HG03558 (cell line): Measurements from ENCODE around the gene ATG101.

Experiments
- ATAC-seq: cut with Tn5 transposase; IDR thresholded peaks from one replicate; pipeline ENCODE4 v1.9.1; 2021; ENCODE audit warnings: moderate number of reproducible peaks; ENCODE audit not compliant: unreplicated experiment; ENCODE audit errors: extremely low read depth

Gene ATG101

DNA sequence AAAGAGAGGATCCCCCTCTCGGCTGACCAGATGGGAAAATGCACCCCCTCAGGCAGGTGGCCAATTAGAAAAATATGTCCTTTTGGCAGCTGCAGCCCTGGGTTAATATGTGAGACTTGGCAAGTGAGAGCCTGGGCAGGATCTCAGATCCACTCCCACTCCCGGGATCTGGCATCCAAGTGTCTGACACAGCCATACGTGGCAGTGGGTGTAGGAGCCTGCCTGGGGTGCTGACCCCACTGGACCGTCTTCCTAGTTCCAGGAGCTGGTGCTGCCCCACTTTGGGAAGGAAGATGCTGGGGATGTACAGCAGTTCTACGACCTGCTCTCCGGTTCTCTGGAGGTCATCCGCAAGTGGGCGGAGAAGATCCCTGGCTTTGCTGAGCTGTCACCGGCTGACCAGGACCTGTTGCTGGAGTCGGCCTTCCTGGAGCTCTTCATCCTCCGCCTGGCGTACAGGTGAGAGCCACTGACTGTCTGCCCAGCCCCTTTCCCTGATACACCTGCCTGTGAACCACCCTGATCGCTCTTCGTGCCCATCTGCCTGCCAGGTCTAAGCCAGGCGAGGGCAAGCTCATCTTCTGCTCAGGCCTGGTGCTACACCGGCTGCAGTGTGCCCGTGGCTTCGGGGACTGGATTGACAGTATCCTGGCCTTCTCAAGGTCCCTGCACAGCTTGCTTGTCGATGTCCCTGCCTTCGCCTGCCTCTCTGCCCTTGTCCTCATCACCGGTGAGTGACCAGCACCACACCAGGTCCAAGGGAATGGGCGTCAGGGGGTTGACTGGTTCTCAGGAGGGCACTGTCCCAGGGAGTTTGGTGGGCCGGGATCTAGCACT lies 12.8 kb upstream of the ATG101 start:
- no peak for ATAC-seq

DNA sequence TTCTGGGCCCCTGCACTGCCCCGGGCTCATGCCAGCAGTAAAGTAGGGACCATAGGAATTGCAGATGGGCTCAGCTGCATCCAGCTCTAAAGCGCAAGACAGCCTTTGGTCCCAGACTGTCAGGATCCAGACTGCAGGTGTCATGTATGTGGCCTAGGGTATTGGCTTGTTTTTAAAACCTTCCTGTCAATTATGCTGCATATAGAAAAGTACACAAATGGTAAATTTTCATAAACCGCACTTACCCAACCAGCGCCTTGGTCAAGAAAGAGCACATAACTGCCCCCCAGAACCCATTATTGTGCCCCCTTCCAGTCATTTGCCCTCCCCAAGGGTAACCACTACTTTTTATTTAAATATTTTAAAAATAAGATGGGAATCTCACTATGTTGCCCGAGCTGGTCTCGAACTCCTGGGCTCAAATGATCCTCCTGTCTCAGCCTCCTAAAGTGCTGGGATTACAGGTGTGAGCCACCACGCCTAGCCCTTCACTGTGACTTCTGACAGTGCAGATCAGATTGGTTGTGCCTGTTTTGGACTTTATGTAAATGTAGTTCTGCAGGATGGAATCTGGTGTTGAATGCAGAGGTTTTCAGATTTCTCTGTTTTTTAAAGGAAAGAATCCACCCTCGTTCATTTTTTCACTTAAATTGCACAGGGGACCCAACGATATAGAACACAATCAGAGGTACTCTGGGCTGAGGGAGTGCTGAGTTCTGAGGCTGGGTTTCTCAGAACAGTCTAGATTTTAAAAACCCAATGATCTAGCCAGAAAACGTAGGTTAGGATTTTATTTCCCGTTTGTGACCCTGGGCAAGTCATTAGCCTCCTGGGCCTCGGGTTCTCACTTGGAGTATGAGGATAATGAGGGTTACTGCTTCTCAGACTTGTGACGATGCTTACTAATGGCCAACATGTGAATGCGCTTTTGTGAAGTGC lies 11.9 kb upstream of the ATG101 start:
- no peak for ATAC-seq

DNA sequence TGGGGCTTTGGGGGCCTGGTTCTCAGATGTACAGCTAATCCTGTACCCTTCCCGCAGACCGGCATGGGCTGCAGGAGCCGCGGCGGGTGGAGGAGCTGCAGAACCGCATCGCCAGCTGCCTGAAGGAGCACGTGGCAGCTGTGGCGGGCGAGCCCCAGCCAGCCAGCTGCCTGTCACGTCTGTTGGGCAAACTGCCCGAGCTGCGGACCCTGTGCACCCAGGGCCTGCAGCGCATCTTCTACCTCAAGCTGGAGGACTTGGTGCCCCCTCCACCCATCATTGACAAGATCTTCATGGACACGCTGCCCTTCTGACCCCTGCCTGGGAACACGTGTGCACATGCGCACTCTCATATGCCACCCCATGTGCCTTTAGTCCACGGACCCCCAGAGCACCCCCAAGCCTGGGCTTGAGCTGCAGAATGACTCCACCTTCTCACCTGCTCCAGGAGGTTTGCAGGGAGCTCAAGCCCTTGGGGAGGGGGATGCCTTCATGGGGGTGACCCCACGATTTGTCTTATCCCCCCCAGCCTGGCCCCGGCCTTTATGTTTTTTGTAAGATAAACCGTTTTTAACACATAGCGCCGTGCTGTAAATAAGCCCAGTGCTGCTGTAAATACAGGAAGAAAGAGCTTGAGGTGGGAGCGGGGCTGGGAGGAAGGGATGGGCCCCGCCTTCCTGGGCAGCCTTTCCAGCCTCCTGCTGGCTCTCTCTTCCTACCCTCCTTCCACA lies 11.0 kb upstream of the ATG101 start:
- ATAC-seq = no peak

- ATAC-seq = no peak
Observed at GRCh38 chr12:52059582-52060497, 9.9 kb upstream of the ATG101 start.

DNA sequence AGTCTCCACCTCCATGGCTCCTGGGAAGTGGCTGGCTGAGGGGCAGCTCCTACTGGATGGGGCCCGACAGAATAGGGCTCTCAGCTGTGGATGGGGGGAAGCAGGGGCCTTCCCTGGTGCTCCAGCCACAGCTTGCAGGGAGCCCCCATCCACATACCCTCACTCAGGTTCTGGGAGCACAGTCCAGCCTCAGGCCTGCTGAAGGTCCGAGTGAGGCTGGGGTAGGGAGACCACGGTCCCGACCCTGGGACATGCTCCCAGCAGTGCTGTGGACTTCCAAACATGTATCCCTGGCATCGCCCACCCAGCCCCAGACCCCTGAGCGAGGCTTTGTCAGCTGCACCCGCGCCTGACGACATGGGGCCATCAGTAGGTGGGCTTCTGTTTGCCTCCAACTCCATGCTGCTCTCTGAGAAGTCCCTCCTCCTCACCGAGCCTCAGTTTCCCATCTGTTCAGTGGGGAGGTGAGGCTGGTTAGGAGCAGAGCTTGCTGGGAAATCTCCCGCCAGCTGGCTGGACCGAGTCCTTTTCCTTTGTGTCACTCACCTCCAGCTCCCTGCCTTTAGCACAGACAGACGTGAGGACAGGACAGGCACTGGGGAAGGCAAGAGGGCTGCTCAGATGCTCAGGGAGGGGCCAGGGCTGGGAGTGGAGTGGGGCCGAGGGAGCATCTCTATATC lies 9.1 kb upstream of the ATG101 start:
- ATAC-seq = no peak

DNA sequence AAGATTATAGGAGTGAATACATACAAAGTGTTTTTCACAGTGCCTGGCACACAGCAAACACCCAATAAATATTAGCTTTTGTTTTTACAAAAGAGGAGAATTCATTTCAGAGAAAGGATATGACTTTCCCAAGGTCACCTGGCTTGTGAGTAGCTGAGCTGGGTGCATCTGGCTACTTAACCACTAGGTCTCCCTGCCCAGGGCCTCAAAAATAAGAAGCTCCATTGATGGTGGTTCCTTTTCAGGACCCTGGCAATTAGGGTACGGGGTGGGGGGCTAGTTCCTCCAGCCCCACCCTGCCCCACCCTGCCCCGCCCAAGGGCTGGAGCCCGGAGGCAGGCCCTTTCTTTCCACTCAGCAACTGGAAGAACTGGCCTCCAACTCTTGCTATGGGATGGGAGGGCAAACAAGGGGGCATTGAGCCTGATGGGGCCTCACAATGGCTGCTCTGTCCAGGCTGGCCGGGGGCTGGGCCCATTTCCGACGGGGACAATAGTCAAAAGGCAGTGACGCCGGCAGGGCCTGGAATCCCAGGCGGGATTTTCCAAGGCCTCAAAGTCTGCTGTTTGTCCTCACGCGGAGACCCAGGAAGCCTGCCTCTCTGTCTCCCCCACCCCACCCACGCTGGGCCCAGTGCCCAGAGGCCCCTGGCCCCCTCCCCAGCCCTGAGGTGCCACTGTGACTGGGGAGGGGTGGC lies 8.2 kb upstream of the ATG101 start:
- ATAC-seq = no peak

GRCh38 chr12:52062167-52063081 lies 7.4 kb upstream of the ATG101 start:
- ATAC-seq = no peak

DNA sequence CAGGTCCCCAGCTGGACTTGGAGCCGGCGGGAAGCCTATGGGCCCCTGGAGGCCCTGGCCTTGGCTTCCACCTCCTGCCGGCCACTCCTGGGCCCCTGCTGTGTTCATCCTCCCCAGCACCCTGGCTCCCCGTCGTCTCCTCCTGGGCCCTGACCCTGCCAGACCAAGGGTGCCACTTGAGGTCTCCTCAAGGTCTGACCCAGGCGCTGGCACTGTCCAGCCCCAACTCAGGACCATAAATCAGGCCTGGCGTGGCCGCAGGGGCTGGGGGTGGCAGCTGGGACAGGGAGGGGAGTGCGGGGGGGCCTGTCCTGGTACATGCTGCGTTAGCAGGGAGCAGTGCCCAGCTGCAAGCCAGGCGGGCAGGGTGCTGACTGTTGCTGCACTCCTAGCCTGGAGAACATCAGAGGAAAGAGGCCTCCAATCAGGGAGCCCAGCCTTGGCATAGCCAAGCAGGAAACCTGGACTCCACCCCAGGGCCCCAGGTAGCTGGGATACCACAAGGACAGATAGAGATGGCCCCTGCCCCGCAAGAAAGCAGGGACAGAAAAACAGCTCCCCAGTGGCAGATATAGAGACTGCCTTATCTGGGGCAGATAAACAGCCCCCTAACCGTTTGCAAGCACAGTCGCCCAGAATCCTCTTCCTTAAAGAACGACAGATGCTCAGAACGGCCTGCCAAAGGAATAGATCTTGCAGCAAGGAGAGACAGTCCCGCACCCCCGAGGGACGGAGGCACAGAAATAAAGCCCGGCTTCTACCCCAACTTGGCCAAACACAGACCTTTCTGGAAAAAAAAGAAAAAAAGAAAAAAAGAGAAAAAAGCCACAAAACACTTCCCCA lies 6.5 kb upstream of the ATG101 start:
- ATAC-seq = no peak

DNA sequence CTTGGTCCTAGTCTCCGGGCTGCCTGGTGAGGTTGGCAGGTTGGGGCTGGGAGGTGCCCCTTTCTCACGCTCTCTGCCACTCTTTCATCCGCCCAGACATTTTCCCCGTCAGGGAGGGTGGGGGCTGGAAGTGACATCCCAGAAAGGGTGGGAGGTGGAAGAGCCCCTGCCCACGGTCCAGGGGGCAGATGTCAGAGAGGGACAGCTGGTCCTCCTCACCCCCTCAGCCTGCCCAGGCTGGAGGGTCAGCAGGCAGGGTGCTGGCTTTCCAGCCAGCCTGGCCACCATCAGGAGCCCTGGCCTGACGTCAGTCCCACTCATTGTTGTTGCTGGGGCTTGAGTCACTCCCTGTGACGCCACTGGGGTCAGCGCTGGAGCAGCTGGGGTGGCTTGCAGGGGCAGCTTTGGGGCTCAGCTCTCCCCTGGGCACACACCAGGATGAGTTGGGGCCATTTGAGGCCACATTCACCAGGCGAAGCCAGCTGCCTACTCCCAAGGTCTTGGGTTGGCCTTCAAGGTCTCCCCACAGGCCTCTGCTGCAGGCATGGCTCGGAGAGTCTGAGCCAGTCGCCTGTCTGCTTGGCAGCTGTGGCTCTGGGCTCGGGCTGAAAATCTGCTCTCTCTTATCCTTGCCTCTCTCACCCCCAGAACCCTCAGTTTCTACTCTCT lies 5.7 kb upstream of the ATG101 start:
- no peak for ATAC-seq

- ATAC-seq = no peak
Observed at GRCh38 chr12:52066346-52067080, 3.3 kb upstream of the ATG101 start.

- no peak for ATAC-seq
Observed at GRCh38 chr12:52067081-52067374, 2.8 kb upstream of the ATG101 start.

DNA sequence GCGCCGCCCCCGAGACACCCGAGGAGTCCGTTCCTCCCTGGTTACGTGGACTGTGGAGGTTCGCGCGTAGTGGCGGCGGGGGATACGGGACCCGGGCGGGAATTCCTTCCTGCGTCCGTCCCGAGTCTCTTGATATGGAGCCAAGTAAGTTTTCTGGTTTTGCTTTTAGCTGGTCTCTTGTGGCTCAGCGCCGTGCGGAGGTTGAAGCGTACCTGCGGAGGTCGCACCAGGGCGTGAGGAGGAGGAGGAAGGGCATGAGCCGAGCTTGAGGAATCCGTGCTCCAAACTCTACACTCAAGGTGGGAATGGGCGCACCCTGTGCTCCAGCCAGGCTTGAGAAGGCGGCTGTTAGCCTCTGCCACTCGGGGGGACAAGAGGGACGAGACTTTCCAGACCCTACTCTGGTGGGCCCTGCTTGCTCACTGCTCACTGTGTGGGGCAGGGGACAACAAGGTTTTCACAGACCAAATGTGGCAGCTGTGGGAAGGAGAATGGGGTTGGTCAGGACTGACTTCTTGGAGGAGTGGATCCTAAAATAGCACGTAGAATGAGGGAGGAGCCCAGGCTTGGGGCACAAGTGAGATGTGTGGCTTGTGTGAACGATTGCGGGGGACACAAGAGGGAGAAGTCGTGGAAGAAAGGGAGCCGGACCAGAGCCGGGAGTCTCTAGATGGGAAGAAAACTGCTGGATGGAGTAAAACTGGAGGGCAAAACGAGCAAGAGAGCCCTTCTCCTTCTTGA lies 577 bp downstream of the ATG101 start:
- no peak for ATAC-seq

GRCh38 chr12:52073531-52074381 lies 4.0 kb downstream of the ATG101 start:
- no peak for ATAC-seq
